GM12864 (cell line): ENCODE results near the gene AMOTL1.

ENCODE experiments used
- DNase-seq: peaks from one replicate; pipeline ENCODE4 v3.0.0-alpha.2; 2011; ENCODE audit warnings: low read depth
- H3K4me3 ChIP-seq: 2 replicates; pipeline ENCODE4 v1.5.1; 2011; ENCODE audit warnings: mild to moderate bottlenecking, low read depth, low read length, control low read depth
- CTCF ChIP-seq: IDR thresholded peaks from 2 replicates; pipeline ENCODE4 v1.5.1; 2011; ENCODE audit warnings: low read depth, mild to moderate bottlenecking, moderate library complexity, low read length, control low read depth, inconsistent platforms; ENCODE audit errors: missing control alignments

The AMOTL1 gene

GRCh38 chr11:94728541-94728940 lies 39.6 kb upstream of the AMOTL1 start:
- no peak for TF ChIP-seq CTCF
- DNase-seq: no peak
- H3K4me3 ChIP-seq: no peak overlapping the region

- TF ChIP-seq CTCF: no peak
- H3K4me3 ChIP-seq: no peak overlapping the region
Observed at GRCh38 chr11:94728966-94729751, 39.0 kb upstream of the AMOTL1 start.

GRCh38 chr11:94730153-94730552 lies 38.0 kb upstream of the AMOTL1 start:
- DNase-seq: no peak
- no peak overlapping the region for H3K4me3 ChIP-seq
- no peak for TF ChIP-seq CTCF

More at GRCh38 chr11:94728966-94729751, 39.0 kb upstream of the AMOTL1 start:
- DNase-seq: no peak

- no peak for TF ChIP-seq CTCF
- H3K4me3 ChIP-seq: no peak overlapping the region
- no peak for DNase-seq
Observed at GRCh38 chr11:94731880-94732601, 36.1 kb upstream of the AMOTL1 start.

- no peak overlapping the region for H3K4me3 ChIP-seq
- no peak for TF ChIP-seq CTCF
- no peak for DNase-seq
Observed at GRCh38 chr11:94732617-94733281, 35.4 kb upstream of the AMOTL1 start.

GRCh38 chr11:94734563-94735275 lies 33.4 kb upstream of the AMOTL1 start:
- H3K4me3 ChIP-seq: no peak overlapping the region
- no peak for TF ChIP-seq CTCF
- DNase-seq: no peak
